22Rv1 (cell line): ENCODE data around the gene AMMECR1L.

Source experiments
- ZFX ChIP-seq: fragments of 450-650 bp; IDR thresholded peaks from 2 replicates; pipeline ENCODE4 v1.6.1; 2017; ENCODE audit warnings: antibody characterized with exemption, borderline replicate concordance
- TF ChIP-seq, protein P1 (sequence below): fragments of 450-650 bp; IDR thresholded peaks from 2 replicates; pipeline ENCODE4 v1.5.1; 2017; ENCODE audit warnings: mild to moderate bottlenecking

DNA sequence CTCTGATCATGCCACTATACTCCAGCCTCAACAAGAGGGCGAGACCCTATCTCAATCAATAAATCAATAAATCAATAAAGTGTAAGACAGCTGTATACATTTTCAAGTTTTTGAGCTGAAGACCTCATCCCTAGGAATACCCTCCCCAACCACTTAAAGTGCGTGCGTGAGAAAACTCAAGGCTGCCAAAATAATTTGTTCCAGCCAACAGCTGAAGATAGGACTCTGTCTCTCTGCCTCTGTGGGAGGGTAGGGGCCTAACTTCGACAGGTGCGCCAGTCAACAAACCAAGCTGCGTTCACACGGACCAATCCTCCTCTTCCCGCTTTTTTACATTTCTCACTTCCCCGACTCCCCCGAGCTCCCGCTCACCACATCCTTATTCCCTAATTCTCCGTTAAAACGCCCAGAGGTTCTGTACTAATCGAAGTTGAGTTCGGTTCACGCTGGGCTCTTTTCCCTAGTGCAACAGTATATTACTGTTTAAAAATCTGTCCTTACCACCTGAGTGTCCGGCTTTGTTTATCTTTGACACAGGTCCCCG is 28.4 kb downstream of the AMMECR1L start:
- TF ChIP-seq, protein P1, sequence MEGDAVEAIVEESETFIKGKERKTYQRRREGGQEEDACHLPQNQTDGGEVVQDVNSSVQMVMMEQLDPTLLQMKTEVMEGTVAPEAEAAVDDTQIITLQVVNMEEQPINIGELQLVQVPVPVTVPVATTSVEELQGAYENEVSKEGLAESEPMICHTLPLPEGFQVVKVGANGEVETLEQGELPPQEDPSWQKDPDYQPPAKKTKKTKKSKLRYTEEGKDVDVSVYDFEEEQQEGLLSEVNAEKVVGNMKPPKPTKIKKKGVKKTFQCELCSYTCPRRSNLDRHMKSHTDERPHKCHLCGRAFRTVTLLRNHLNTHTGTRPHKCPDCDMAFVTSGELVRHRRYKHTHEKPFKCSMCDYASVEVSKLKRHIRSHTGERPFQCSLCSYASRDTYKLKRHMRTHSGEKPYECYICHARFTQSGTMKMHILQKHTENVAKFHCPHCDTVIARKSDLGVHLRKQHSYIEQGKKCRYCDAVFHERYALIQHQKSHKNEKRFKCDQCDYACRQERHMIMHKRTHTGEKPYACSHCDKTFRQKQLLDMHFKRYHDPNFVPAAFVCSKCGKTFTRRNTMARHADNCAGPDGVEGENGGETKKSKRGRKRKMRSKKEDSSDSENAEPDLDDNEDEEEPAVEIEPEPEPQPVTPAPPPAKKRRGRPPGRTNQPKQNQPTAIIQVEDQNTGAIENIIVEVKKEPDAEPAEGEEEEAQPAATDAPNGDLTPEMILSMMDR, result no peak
- TF ChIP-seq ZFX, result no peak
